Measurements from ENCODE around the gene SCIN.

DNA sequence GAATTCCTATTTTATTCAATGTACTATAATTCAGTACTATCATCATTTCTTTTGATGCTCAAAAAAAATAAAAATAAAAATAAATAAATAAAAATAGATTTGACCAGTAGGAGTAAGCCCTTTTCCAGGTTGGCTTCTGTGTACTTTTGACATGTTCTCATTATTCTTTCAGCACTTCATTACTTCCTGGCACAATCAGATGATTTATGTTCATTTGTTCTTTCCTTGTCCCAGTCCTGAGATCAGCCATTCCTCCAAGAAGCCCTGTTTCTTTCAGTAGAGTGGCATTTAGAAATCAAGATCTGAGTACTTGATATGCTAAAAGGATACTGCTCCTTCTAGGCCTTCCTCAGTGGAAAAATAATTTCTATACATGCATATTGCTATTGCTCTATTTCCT is 137.8 kb downstream of the SCIN start:
- TF ChIP-seq POLR2A (IDR thresholded peaks at IDR 0.05) (no peak), CTCF (IDR thresholded peaks at IDR 0.05) (no peak), POLR2AphosphoS5 (IDR thresholded peaks at IDR 0.05) (no peak)

Measured in sigmoid colon (tissue), 4 donors.